ENCODE results near the gene PTPRC. TPM values are rescaled to one million over a fixed set of nuclear protein-coding genes. Genes with fewer than 3 reads are reported as not detected.

Gene PTPRC
- total RNA-seq, 1 experiment from 2014 or later, result 1.4 TPM

Other genes starting within 250 kb of the PTPRC start
- gene ATP6V1G3, start 98.4 kb upstream of the PTPRC start, total RNA-seq (2021; ENCODE audit: unreplicated experiment), result not detected